ENCODE data around the gene TMEM132C. TPM values are rescaled to one million over a fixed set of nuclear protein-coding genes. Genes with fewer than 3 reads are reported as not detected.

The TMEM132C gene
- total RNA-seq, 1 donor from 2014 or later = not detected

DNA sequence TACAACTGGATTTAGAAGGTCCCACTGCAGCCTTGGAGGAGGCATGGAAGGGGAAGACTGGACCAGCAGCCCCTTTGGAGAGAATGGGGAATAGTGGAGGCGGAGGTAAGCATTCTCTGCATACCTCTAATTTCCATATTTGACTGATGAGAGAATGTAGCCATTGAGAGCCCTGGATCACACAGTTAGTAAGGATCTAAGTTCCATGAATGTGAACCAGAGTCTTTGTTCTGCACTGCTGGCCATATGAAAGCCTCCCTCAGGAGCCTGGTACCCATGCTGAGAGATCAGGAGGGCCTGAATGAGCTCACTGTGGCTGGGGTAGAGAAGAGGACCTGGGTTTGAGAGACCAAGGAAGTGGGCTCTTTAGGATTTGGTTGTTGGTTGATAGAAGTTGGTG is 192.1 kb downstream of the TMEM132C start:
- no peak for DNase-seq (ENCODE audit: low read depth)
- H3K4me3 ChIP-seq (ENCODE audit: low read depth, low read length) = no peak overlapping the region
- TF ChIP-seq, protein P1, sequence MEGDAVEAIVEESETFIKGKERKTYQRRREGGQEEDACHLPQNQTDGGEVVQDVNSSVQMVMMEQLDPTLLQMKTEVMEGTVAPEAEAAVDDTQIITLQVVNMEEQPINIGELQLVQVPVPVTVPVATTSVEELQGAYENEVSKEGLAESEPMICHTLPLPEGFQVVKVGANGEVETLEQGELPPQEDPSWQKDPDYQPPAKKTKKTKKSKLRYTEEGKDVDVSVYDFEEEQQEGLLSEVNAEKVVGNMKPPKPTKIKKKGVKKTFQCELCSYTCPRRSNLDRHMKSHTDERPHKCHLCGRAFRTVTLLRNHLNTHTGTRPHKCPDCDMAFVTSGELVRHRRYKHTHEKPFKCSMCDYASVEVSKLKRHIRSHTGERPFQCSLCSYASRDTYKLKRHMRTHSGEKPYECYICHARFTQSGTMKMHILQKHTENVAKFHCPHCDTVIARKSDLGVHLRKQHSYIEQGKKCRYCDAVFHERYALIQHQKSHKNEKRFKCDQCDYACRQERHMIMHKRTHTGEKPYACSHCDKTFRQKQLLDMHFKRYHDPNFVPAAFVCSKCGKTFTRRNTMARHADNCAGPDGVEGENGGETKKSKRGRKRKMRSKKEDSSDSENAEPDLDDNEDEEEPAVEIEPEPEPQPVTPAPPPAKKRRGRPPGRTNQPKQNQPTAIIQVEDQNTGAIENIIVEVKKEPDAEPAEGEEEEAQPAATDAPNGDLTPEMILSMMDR (conservative IDR thresholded peaks at IDR 0.05; ENCODE audit: low read depth, low read length) = no peak

DNA sequence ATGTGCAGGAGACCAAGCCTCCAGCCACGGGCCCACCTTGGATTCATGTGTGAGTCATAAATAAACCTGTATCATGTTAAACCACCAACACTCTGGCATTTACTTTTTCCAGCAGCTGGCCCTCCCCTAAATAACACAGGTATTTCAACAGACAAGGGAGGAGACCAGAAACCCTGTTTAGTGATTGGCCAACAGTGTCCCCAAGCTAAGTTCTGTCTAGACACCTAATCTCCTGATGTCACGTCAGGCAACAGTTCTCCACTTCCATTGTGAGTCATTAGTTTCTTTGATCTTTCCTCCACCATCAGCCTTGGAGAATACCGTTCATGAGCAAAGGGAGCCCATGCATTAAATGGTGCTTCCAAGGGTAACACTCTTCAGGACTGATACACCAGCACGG is 196.9 kb downstream of the TMEM132C start:
- TF ChIP-seq, protein P1 (conservative IDR thresholded peaks at IDR 0.05; ENCODE audit: low read depth, low read length) = no peak
- no peak for DNase-seq (ENCODE audit: low read depth)
- H3K4me3 ChIP-seq (ENCODE audit: low read depth, low read length) = no peak overlapping the region

DNA sequence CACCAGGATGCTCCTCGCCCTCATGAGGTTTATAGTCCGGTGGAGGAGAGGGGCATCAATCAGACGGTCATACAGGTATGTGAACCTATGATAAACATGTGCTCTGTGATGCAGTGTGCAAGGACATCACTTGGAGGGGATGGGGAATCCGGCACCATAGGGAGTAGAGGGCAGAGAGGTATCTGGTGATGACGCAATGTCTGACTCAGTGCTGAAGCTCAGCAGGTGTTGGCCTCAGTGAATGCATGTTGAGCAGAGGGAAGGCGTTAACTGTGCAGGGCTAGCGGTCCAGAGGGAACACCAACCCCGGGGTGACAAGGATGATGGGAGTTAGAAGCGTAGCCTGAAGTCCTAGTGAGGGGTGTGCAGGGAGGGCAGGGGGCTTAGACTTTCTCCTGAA is 200.9 kb downstream of the TMEM132C start:
- no peak for DNase-seq (ENCODE audit: low read depth)
- no peak overlapping the region for H3K4me3 ChIP-seq (ENCODE audit: low read depth, low read length)
- TF ChIP-seq, protein P1 (conservative IDR thresholded peaks at IDR 0.05; ENCODE audit: low read depth, low read length) = no peak

DNA sequence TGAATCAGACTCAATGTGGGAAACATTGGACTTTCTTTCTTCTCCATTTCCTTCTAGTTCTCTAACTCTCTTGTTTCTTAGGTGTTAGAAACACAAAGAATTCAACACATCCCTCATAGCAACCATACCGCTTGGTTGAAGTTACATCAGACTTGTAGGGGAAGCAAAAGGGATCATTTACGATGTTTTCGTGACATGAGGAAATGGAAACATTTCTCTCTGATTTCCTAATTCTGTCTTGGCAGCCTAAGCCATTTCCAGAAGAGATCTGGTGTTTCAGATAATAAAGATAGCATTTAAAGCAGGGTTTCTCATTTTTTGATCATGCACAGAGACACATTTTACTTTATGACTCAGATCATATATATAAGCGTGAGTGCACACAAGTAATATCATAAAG is 202.0 kb downstream of the TMEM132C start:
- TF ChIP-seq, protein P1 (conservative IDR thresholded peaks at IDR 0.05; ENCODE audit: low read depth, low read length) = no peak
- DNase-seq (ENCODE audit: low read depth) = no peak
- H3K4me3 ChIP-seq (ENCODE audit: low read depth, low read length) = no peak overlapping the region

DNA sequence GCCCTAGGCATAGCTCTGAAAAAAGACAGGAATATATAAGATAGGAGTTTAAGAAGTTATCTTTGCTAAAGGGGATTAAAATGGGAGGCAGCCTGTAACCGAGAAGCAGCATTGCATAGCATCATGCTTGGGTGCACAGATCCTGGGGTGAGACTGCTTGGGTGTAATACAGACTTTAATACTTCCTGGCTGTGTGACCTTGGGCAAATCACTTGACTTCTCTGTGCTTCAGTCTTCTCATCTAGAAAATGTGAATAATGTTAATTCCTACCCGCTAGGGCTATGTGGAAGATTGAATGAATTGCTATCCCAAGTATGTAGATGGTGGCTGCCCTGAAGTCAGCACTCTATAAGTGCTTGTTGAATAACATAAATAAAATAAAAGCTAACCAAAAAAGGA is 204.5 kb downstream of the TMEM132C start:
- no peak for DNase-seq (ENCODE audit: low read depth)
- H3K4me3 ChIP-seq (ENCODE audit: low read depth, low read length) = no peak overlapping the region
- TF ChIP-seq, protein P1 (conservative IDR thresholded peaks at IDR 0.05; ENCODE audit: low read depth, low read length) = no peak

DNA sequence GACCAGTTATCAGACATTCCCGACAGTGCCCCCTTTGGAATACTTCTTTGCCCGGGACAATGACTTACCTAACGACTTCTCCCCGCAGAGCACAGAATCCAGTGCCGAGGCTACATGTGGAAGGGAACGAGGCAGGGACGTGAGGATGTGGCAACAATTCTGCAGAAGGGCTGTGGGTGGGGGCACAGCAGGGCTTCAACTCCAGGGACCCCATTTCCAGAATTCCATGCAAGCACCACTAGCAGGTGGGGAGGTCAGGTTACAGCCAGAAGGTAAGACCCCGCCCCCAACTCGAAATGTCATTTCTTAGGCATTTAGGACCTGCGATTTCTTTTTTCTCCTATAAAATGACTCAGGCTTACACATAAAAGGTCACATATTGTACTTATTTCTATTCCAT is 207.9 kb downstream of the TMEM132C start:
- TF ChIP-seq, protein P1 (conservative IDR thresholded peaks at IDR 0.05; ENCODE audit: low read depth, low read length) = no peak
- H3K4me3 ChIP-seq (ENCODE audit: low read depth, low read length) = no peak overlapping the region
- DNase-seq (ENCODE audit: low read depth) = no peak

DNA sequence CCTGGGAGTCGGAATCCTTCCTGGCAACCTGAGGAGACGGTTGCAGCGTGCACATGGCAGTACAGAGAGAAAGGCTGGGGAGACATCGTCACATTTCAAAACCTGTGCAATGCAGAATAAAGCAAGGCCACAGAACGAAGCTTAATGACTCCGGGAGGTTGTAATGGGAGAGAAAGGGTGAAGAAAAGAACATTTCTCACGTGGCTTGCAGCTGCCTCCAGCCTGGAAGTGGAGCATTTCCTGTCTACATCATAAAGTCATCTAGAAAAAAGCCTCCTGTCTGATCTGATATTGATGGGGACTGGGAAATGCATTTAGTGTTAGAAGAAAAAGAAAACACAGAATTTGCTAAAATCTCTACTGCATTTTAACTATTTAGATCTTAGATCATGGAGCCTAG is 209.3 kb downstream of the TMEM132C start:
- no peak for DNase-seq (ENCODE audit: low read depth)
- H3K4me3 ChIP-seq (ENCODE audit: low read depth, low read length) = no peak overlapping the region
- TF ChIP-seq, protein P1 (conservative IDR thresholded peaks at IDR 0.05; ENCODE audit: low read depth, low read length) = no peak

Data from epithelial cell of proximal tubule (primary cell).